Measurements from ENCODE around the gene GNAT2.
A peak's percentile ranks its signal among the peaks of the same experiment; 100 is the strongest.

GNAT2 gene

GRCh38 chr1:109603229-109603628, 16.2 kb downstream of the GNAT2 start:
- DNase-seq = no peak

- DNase-seq = no peak
Measured at GRCh38 chr1:109598655-109599054, 20.8 kb downstream of the GNAT2 start.

GRCh38 chr1:109598156-109598555, 21.3 kb downstream of the GNAT2 start:
- no peak for DNase-seq

- DNase-seq = no peak
Measured at GRCh38 chr1:109595531-109595930, 23.9 kb downstream of the GNAT2 start.

GRCh38 chr1:109592916-109593315, 26.5 kb downstream of the GNAT2 start:
- DNase-seq = no peak

- no peak for DNase-seq
Measured at GRCh38 chr1:109589679-109590078, 29.7 kb downstream of the GNAT2 start.

GRCh38 chr1:109589177-109589576, 30.2 kb downstream of the GNAT2 start:
- DNase-seq = no peak

GRCh38 chr1:109586055-109586454, 33.4 kb downstream of the GNAT2 start:
- DNase-seq = no peak

GRCh38 chr1:109584766-109585165, 34.6 kb downstream of the GNAT2 start:
- no peak for DNase-seq

GRCh38 chr1:109582021-109582420, 37.4 kb downstream of the GNAT2 start:
- DNase-seq = no peak

- no peak for DNase-seq
Measured at GRCh38 chr1:109579491-109579890, 39.9 kb downstream of the GNAT2 start.

GRCh38 chr1:109578947-109579443, 40.4 kb downstream of the GNAT2 start:
- DNase-seq = no peak

- DNase-seq = peak; percentile 10
Measured at GRCh38 chr1:109573785-109574184, 45.6 kb downstream of the GNAT2 start.

- no peak for DNase-seq
Measured at GRCh38 chr1:109570414-109570813, 49.0 kb downstream of the GNAT2 start.

GRCh38 chr1:109569323-109569722, 50.1 kb downstream of the GNAT2 start:
- DNase-seq = no peak

- DNase-seq = no peak
Measured at GRCh38 chr1:109567877-109568672, 51.3 kb downstream of the GNAT2 start.

GRCh38 chr1:109566982-109567381, 52.4 kb downstream of the GNAT2 start:
- DNase-seq = no peak

GRCh38 chr1:109565241-109565640, 54.2 kb downstream of the GNAT2 start:
- no peak for DNase-seq

GRCh38 chr1:109564194-109564878, 55.1 kb downstream of the GNAT2 start:
- no peak for DNase-seq

GRCh38 chr1:109559995-109560394, 59.4 kb downstream of the GNAT2 start:
- DNase-seq = no peak

GRCh38 chr1:109557520-109557919, 61.9 kb downstream of the GNAT2 start:
- DNase-seq = no peak

- DNase-seq = no peak
Measured at GRCh38 chr1:109556563-109556962, 62.9 kb downstream of the GNAT2 start.
